ENCODE data around the gene PPM1H. TPM values are rescaled to one million over a fixed set of nuclear protein-coding genes. Genes with fewer than 3 reads are reported as not detected.
A peak's percentile ranks its signal among the peaks of the same experiment; 100 is the strongest.

PPM1H gene
- total RNA-seq, 2 donors from 2014 or later: 46.4 to 74.4 TPM

- Mint-ChIP-seq H3K27ac (no peak overlapping the region), H3K4me3 (no peak overlapping the region)
Observed at GRCh38 chr12:62679608-62680007, 255.3 kb downstream of the PPM1H start.

GRCh38 chr12:62677355-62677754 lies 257.6 kb downstream of the PPM1H start:
- H3K27ac Mint-ChIP-seq: no peak overlapping the region
- 88 to 93% methylated on average over 4 to 7 of the region's 7 CpGs for WGBS, 2 experiments (ENCODE audit: insufficient coverage in 1 of 2, insufficient read length in 1 of 2)
- no peak overlapping the region for H3K4me3 Mint-ChIP-seq

More at GRCh38 chr12:62679608-62680007, 255.3 kb downstream of the PPM1H start:
- no peak for DNase-seq
- no peak for TF ChIP-seq CTCF (conservative IDR thresholded peaks at IDR 0.05)
- Histone ChIP-seq H3K27ac (ENCODE audit: low read depth, low read length) (no peak overlapping the region), H3K9me3 (ENCODE audit: control insufficient read depth, low read length) (peaks cover 41% of the 10 kb centered on the region), H3K4me3 (ENCODE audit: low read length) (no peak overlapping the region), H3K4me1 (ENCODE audit: control insufficient read depth, insufficient read depth, low read length) (no peaks in the 10 kb centered on the region), H3K27me3 (ENCODE audit: control insufficient read depth, insufficient read depth, low read length, poor library complexity, severe bottlenecking) (no peaks in the 10 kb centered on the region), H3K9ac (ENCODE audit: extremely low read depth, low read length, poor library complexity, severe bottlenecking) (no peak overlapping the region), H3K36me3 (ENCODE audit: control insufficient read depth, insufficient read depth, low read length) (peaks cover 12% of the 10 kb centered on the region)
- 85 to 99% methylated on average over 2 to 3 of the region's 3 CpGs for WGBS, 2 experiments (ENCODE audit: insufficient coverage in 1 of 2, insufficient read length in 1 of 2)
- Mint-ChIP-seq H3K36me3 (ENCODE audit: low read depth) (peaks cover 68% of the 10 kb centered on the region), H3K9me3 (peaks cover 21% of the 10 kb centered on the region), H3K27me3 (ENCODE audit: insufficient read depth) (no peaks in the 10 kb centered on the region), H3K4me1 (peaks cover 23% of the 10 kb centered on the region)

GRCh38 chr12:62676521-62677307 lies 258.2 kb downstream of the PPM1H start:
- H3K4me1 ChIP-seq (ENCODE audit: control insufficient read depth, insufficient read depth, low read length): peaks cover 18% of the 10 kb centered on the region
- 96% methylated on average over 4 to 11 of the region's 11 CpGs for WGBS, 2 experiments (ENCODE audit: insufficient coverage in 1 of 2, insufficient read length in 1 of 2)
- peaks cover 12% of the 10 kb centered on the region for H3K36me3 ChIP-seq (ENCODE audit: control insufficient read depth, insufficient read depth, low read length)
- peak overlapping the region; percentile 50 for H3K4me3 ChIP-seq (ENCODE audit: low read length)
- DNase-seq: peak; percentile 45
- Mint-ChIP-seq H3K4me1 (peaks cover 35% of the 10 kb centered on the region), H3K27me3 (ENCODE audit: insufficient read depth) (no peaks in the 10 kb centered on the region), H3K27ac (no peak overlapping the region), H3K36me3 (ENCODE audit: low read depth) (peaks cover 70% of the 10 kb centered on the region), H3K9me3 (peaks cover 21% of the 10 kb centered on the region), H3K4me3 (no peak overlapping the region)
- no peaks in the 10 kb centered on the region for H3K27me3 ChIP-seq (ENCODE audit: control insufficient read depth, insufficient read depth, low read length, poor library complexity, severe bottlenecking)
- no peak overlapping the region for H3K9ac ChIP-seq (ENCODE audit: extremely low read depth, low read length, poor library complexity, severe bottlenecking)
- peaks cover 42% of the 10 kb centered on the region for H3K9me3 ChIP-seq (ENCODE audit: control insufficient read depth, low read length)
- no peak for TF ChIP-seq CTCF (conservative IDR thresholded peaks at IDR 0.05)
- H3K27ac ChIP-seq (ENCODE audit: low read depth, low read length): no peak overlapping the region

More at GRCh38 chr12:62677355-62677754, 257.6 kb downstream of the PPM1H start:
- Histone ChIP-seq H3K36me3 (ENCODE audit: control insufficient read depth, insufficient read depth, low read length) (peaks cover 12% of the 10 kb centered on the region), H3K4me1 (ENCODE audit: control insufficient read depth, insufficient read depth, low read length) (peaks cover 14% of the 10 kb centered on the region), H3K27ac (ENCODE audit: low read depth, low read length) (no peak overlapping the region), H3K27me3 (ENCODE audit: control insufficient read depth, insufficient read depth, low read length, poor library complexity, severe bottlenecking) (no peaks in the 10 kb centered on the region), H3K9ac (ENCODE audit: extremely low read depth, low read length, poor library complexity, severe bottlenecking) (no peak overlapping the region), H3K9me3 (ENCODE audit: control insufficient read depth, low read length) (peaks cover 42% of the 10 kb centered on the region), H3K4me3 (ENCODE audit: low read length) (peak overlapping the region; percentile 50)
- TF ChIP-seq CTCF (conservative IDR thresholded peaks at IDR 0.05): no peak
- Mint-ChIP-seq H3K4me1 (peaks cover 29% of the 10 kb centered on the region), H3K9me3 (peaks cover 21% of the 10 kb centered on the region), H3K36me3 (ENCODE audit: low read depth) (peaks cover 68% of the 10 kb centered on the region), H3K27me3 (ENCODE audit: insufficient read depth) (no peaks in the 10 kb centered on the region)
- DNase-seq: no peak

Measured in endodermal cell (in vitro differentiated cells).